GM12891 (cell line): ENCODE measurements around the gene PDXP.

ENCODE experiments used
- PAX5 ChIP-seq: IDR thresholded peaks from 2 replicates; pipeline ENCODE4 v1.6.1; 2011; ENCODE audit warnings: low read length, moderate library complexity, mild to moderate bottlenecking; ENCODE audit not compliant: insufficient read depth, severe bottlenecking
- POLR2A ChIP-seq: IDR thresholded peaks from 2 replicates; pipeline ENCODE4 v1.6.1; 2011; ENCODE audit warnings: low read depth, low read length, control low read depth
- POLR2AphosphoS5 ChIP-seq: IDR thresholded peaks from 2 replicates; pipeline ENCODE4 v1.6.1; 2011; ENCODE audit warnings: low read depth, low read length, control low read depth
- TAF1 ChIP-seq: IDR thresholded peaks from 2 replicates; pipeline ENCODE4 v1.6.1; 2011; ENCODE audit warnings: low read depth, low read length, control low read depth

GRCh38 chr22:37690901-37691504, 32.5 kb downstream of the PDXP start:
- TF ChIP-seq POLR2AphosphoS5, result no peak
- no peak for TF ChIP-seq TAF1
- TF ChIP-seq POLR2A, result no peak
- no peak for TF ChIP-seq PAX5
